B cell (primary cell): ENCODE measurements around the gene SNED1.

ENCODE experiments used
- EZH2 ChIP-seq: IDR thresholded peaks from 2 replicates; pipeline ENCODE4 v1.6.1; 2012; ENCODE audit warnings: borderline replicate concordance, low read depth, mild to moderate bottlenecking, moderate library complexity, low read length; ENCODE audit not compliant: insufficient read depth, poor library complexity, severe bottlenecking
- TF ChIP-seq, protein P1 (sequence below): fragments of 200-600 bp; IDR thresholded peaks from one replicate; pipeline ENCODE4 v1.8.0; 2022; ENCODE audit warnings: antibody characterized with exemption, mild to moderate bottlenecking

GRCh38 chr2:241136661-241137260, 138.3 kb downstream of the SNED1 start:
- TF ChIP-seq, protein P1, sequence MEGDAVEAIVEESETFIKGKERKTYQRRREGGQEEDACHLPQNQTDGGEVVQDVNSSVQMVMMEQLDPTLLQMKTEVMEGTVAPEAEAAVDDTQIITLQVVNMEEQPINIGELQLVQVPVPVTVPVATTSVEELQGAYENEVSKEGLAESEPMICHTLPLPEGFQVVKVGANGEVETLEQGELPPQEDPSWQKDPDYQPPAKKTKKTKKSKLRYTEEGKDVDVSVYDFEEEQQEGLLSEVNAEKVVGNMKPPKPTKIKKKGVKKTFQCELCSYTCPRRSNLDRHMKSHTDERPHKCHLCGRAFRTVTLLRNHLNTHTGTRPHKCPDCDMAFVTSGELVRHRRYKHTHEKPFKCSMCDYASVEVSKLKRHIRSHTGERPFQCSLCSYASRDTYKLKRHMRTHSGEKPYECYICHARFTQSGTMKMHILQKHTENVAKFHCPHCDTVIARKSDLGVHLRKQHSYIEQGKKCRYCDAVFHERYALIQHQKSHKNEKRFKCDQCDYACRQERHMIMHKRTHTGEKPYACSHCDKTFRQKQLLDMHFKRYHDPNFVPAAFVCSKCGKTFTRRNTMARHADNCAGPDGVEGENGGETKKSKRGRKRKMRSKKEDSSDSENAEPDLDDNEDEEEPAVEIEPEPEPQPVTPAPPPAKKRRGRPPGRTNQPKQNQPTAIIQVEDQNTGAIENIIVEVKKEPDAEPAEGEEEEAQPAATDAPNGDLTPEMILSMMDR, result no peak
- no peak for TF ChIP-seq EZH2
